ENCODE measurements around the gene IRF2.

DNA sequence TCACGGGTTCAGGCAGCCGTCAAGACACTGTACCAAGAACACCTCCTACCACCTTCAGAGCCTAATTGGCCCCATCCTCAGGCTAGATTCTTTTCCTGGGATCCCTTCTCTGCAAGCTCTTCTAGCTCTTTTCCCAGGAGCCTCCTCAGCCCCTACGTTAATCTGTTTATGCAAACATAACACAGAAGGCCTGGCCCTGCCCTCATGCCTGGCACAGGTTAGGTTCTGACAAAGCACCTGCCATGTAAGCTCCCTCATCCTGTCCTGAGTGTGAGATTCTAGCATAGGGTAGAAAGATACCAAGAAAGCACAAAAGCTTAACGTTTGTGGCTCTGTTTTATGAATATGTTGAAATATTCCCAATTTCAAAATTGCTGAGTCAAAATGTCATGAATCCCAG is 93.6 kb downstream of the IRF2 start:
- no peak for TF ChIP-seq JUN (IDR thresholded peaks at IDR 0.05)
- TF ChIP-seq, protein P1, sequence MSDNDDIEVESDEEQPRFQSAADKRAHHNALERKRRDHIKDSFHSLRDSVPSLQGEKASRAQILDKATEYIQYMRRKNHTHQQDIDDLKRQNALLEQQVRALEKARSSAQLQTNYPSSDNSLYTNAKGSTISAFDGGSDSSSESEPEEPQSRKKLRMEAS (IDR thresholded peaks at IDR 0.05), result no peak
- TF ChIP-seq SMC3 (IDR thresholded peaks at IDR 0.05), result no peak
- TF ChIP-seq, protein P2, sequence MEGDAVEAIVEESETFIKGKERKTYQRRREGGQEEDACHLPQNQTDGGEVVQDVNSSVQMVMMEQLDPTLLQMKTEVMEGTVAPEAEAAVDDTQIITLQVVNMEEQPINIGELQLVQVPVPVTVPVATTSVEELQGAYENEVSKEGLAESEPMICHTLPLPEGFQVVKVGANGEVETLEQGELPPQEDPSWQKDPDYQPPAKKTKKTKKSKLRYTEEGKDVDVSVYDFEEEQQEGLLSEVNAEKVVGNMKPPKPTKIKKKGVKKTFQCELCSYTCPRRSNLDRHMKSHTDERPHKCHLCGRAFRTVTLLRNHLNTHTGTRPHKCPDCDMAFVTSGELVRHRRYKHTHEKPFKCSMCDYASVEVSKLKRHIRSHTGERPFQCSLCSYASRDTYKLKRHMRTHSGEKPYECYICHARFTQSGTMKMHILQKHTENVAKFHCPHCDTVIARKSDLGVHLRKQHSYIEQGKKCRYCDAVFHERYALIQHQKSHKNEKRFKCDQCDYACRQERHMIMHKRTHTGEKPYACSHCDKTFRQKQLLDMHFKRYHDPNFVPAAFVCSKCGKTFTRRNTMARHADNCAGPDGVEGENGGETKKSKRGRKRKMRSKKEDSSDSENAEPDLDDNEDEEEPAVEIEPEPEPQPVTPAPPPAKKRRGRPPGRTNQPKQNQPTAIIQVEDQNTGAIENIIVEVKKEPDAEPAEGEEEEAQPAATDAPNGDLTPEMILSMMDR (IDR thresholded peaks at IDR 0.05), result no peak
- no peak for TF ChIP-seq EHMT2 (IDR thresholded peaks at IDR 0.05; ENCODE audit: low read depth)
- TF ChIP-seq RCOR1 (IDR thresholded peaks at IDR 0.05; ENCODE audit: low read depth, low read length), result no peak
